ENCODE measurements around the gene BACE1-AS.

GRCh38 chr11:117256573-117256972 is 34.6 kb upstream of the BACE1-AS start:
- TF ChIP-seq EZH2 (IDR thresholded peaks at IDR 0.05; ENCODE audit: insufficient read depth, low read length) (no peak), CTCF (IDR thresholded peaks at IDR 0.05; ENCODE audit: insufficient read depth, low read depth, low read length) (no peak)

Data from astrocyte (in vitro differentiated cells and primary cell).